Stimulated activated CD4-positive, alpha-beta T cell treated with anti-CD3 and anti-CD28 coated beads, TNF-alpha, amount 100 ng/mL, for 1 hour (primary cell): ENCODE results near the gene PSMD14.

Experiments used
- DNase-seq, 3 donors: peaks; one replicate each; pipeline ENCODE4 v3.0.0-alpha.2; 2020; ENCODE audit warnings: low read depth in 3 of 3, low spot score in 1 of 3

The PSMD14 gene

DNA sequence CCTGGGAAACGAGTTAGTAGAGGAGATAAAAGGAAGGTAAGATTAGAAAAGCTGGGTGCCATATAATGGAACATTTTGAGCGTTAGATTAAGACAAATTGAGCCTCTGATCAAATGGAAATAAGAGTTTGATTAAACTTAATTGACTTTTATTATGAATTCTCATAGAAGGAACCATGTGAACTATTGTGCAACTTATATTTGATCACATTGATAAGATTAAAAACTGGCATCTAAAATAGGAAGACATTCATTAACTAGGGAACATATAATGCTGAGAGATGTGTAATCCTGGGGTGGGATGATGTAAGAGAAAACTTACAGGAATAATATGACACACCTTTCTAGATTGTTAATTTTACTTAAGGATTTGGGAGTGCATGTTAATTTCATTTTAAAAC lies 130.4 kb downstream of the PSMD14 start:
- DNase-seq: no peak

DNA sequence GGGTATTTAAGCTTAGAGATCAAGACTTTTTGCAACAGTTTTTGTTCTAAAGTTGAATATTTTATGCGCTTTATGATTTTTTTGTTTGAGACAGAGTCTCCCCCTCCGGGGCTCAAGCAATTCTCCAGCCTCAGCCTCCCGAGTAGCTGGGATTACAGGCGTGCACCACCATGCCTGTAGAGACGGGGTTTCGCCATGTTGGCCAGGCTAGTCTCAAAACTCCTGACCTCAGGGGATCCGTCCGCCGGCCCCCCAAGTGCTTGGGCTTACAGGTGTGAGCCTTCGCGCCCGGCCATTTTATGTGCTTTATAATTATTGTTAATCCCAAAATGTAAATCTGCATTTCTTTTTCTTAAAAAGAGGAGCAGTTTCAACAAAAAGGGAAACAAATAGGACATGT lies 136.9 kb downstream of the PSMD14 start:
- no peak for DNase-seq

DNA sequence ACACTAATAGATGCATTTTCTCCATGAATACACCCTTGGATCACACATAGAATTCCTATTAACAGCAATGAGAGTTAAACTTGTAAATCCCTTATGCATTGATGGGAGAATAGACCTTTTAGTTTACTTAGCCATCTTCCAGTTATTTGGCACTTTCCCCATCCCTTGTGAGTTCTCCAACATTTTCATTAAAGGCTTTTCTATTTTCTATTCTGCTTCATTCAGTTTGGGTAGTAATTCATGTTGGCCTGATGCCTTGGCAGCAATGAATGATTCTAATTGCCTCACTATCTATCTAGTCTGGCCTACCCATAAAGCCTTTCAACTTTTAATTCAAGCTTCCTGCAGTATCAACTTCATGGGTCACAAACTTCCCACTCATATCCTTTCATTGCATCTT lies 140.2 kb downstream of the PSMD14 start:
- DNase-seq: no peak
